ENCODE results near the gene DYRK1A. TPM values are rescaled to one million over a fixed set of nuclear protein-coding genes. Genes with fewer than 3 reads are reported as not detected.

Gene DYRK1A
- total RNA-seq, 2 experiments from 2014 or later, result 58.4 to 65.1 TPM

DNA sequence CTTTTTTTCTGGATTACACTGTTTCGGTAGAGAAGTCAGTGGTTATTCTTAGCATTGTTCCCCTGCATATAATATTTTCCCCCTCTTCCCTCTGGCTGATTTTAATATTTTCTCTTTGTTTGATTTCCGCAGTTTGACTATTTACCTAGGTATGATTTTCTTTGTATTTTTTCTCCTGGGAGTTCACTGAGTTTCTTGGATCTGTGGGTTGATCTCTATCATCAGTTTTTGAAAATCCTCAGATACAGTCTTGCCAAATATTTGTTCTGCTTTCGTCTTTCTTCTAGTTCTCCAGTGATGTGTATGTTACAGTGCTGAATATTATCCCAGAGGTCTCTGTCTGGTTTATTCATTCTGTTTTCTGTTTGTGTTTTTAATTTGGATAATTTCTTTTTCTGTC is 136.4 kb downstream of the DYRK1A start:
- no TSS peak for BruUV-seq (replicated peaks)
- intact Hi-C loops (cut with micrococcal nuclease; ENCODE audit: unreplicated experiment), result no loop called here
- Histone ChIP-seq H4K20me1 (ENCODE audit: insufficient read depth, low read length) (no peaks in the 10 kb centered on the region), H3K79me2 (ENCODE audit: insufficient read depth, low read depth, low read length) (peaks cover 45% of the 10 kb centered on the region; the same call in 1 of the 2 replicates), H2AFZ (ENCODE audit: low read length) (no peak overlapping the region), H3K4me2 (ENCODE audit: low read length) (no peak overlapping the region), H3K4me3 (ENCODE audit: low read depth, low read length, poor library complexity, severe bottlenecking) (no peak overlapping the region), H3K9me2 (ENCODE audit: insufficient read depth, low read length) (no peaks in the 10 kb centered on the region), H3K27ac (ENCODE audit: low read depth, low read length, poor library complexity, severe bottlenecking) (no peak overlapping the region), H3K36me3 (ENCODE audit: insufficient read depth, low read length) (peaks cover 93% of the 10 kb centered on the region), H3K9me3 (ENCODE audit: low read length) (no peaks in the 10 kb centered on the region), H3K4me1 (ENCODE audit: insufficient read depth, low read length, poor library complexity, severe bottlenecking) (peaks cover 13% of the 10 kb centered on the region)
- ChIA-PET POLR2A (no interaction called here), CTCF (ENCODE audit: unreplicated experiment) (no interaction called here)
- DNase-seq (ENCODE audit: low spot score), result no peak
- TF ChIP-seq EZH2phosphoT487 (IDR thresholded peaks at IDR 0.05; ENCODE audit: borderline replicate concordance, low read depth, low read length), result no peak
- TF ChIP-seq, protein P1, sequence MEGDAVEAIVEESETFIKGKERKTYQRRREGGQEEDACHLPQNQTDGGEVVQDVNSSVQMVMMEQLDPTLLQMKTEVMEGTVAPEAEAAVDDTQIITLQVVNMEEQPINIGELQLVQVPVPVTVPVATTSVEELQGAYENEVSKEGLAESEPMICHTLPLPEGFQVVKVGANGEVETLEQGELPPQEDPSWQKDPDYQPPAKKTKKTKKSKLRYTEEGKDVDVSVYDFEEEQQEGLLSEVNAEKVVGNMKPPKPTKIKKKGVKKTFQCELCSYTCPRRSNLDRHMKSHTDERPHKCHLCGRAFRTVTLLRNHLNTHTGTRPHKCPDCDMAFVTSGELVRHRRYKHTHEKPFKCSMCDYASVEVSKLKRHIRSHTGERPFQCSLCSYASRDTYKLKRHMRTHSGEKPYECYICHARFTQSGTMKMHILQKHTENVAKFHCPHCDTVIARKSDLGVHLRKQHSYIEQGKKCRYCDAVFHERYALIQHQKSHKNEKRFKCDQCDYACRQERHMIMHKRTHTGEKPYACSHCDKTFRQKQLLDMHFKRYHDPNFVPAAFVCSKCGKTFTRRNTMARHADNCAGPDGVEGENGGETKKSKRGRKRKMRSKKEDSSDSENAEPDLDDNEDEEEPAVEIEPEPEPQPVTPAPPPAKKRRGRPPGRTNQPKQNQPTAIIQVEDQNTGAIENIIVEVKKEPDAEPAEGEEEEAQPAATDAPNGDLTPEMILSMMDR (conservative IDR thresholded peaks at IDR 0.05; ENCODE audit: low read length), result no peak

DNA sequence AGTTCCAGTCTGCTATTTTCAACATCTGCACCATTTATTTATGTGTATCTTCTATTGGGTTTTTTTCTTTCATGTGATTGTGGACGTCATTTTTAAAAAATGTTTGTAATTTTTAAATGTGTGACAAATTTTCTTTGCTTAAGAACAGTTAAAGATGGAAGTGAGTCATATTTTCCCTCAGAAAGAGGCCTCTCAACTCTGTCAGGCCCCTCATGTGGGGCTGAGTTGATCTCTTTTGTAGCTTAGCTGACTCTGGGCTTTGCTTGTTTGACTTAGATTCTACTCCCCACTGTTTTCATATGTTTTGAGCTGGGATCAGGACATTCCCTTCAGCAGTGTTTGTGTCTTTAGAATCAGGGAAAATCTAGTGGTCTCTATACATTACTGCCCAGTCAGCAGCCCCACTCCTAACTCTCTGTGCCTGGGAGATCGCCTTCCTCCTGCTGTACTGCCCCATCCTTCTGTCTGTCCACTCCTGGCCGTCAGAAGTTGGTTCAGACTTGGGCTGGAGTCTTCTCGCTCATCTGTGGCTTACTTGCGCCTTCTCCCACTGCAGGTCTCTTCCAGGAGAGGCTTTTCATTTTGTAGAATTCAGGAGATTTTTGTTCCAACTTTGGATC is 137.4 kb downstream of the DYRK1A start:
- Histone ChIP-seq H3K27ac (ENCODE audit: low read depth, low read length, poor library complexity, severe bottlenecking) (no peak overlapping the region), H3K9me3 (ENCODE audit: low read length) (no peaks in the 10 kb centered on the region), H3K79me2 (ENCODE audit: insufficient read depth, low read depth, low read length) (peaks cover 44% of the 10 kb centered on the region; the same call in 1 of the 2 replicates), H2AFZ (ENCODE audit: low read length) (no peak overlapping the region), H3K4me1 (ENCODE audit: insufficient read depth, low read length, poor library complexity, severe bottlenecking) (peaks cover 13% of the 10 kb centered on the region), H3K4me2 (ENCODE audit: low read length) (no peak overlapping the region), H3K36me3 (ENCODE audit: insufficient read depth, low read length) (peaks cover 93% of the 10 kb centered on the region), H3K4me3 (ENCODE audit: low read depth, low read length, poor library complexity, severe bottlenecking) (no peak overlapping the region), H3K9me2 (ENCODE audit: insufficient read depth, low read length) (no peaks in the 10 kb centered on the region), H4K20me1 (ENCODE audit: insufficient read depth, low read length) (no peaks in the 10 kb centered on the region)
- intact Hi-C loops (cut with micrococcal nuclease; ENCODE audit: unreplicated experiment), result no loop called here
- no peak for DNase-seq (ENCODE audit: low spot score)
- no TSS peak for BruUV-seq (replicated peaks)
- POLR2A ChIA-PET, result no interaction called here
- CTCF ChIA-PET (ENCODE audit: unreplicated experiment), result no interaction called here
- TF ChIP-seq EZH2phosphoT487 (IDR thresholded peaks at IDR 0.05; ENCODE audit: borderline replicate concordance, low read depth, low read length), result no peak
- TF ChIP-seq, protein P1 (conservative IDR thresholded peaks at IDR 0.05; ENCODE audit: low read length), result no peak

DNA sequence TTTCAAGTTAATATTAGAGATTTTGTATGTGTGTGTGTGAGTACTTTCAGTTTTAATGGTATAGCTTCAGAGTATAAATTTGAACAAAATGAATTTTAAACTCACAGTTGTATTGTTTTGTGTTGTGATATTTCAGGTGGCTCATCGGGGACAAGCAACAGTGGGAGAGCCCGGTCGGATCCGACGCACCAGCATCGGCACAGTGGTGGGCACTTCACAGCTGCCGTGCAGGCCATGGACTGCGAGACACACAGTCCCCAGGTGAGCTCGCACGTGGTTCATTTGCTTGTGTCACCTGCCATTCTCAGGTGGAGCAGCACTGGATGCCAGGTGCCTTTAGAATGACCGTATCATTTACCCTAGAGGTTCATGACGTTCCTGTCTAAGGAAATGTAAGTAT is 139.4 kb downstream of the DYRK1A start:
- peaks cover 27% of the 10 kb centered on the region; the same call in 1 of the 2 replicates for H3K79me2 ChIP-seq (ENCODE audit: insufficient read depth, low read depth, low read length)
- BruUV-seq (replicated peaks), result no TSS peak
- no peaks in the 10 kb centered on the region for H4K20me1 ChIP-seq (ENCODE audit: insufficient read depth, low read length)
- TF ChIP-seq, protein P1 (conservative IDR thresholded peaks at IDR 0.05; ENCODE audit: low read length), result no peak
- TF ChIP-seq EZH2phosphoT487 (IDR thresholded peaks at IDR 0.05; ENCODE audit: borderline replicate concordance, low read depth, low read length), result no peak
- no peak overlapping the region for H2AFZ ChIP-seq (ENCODE audit: low read length)
- no peak overlapping the region for H3K4me2 ChIP-seq (ENCODE audit: low read length)
- intact Hi-C loops (cut with micrococcal nuclease; ENCODE audit: unreplicated experiment), result no loop called here
- H3K9me3 ChIP-seq (ENCODE audit: low read length), result no peaks in the 10 kb centered on the region
- H3K9me2 ChIP-seq (ENCODE audit: insufficient read depth, low read length), result no peaks in the 10 kb centered on the region
- peaks cover 13% of the 10 kb centered on the region for H3K4me1 ChIP-seq (ENCODE audit: insufficient read depth, low read length, poor library complexity, severe bottlenecking)
- H3K27ac ChIP-seq (ENCODE audit: low read depth, low read length, poor library complexity, severe bottlenecking), result no peak overlapping the region
- peaks cover 96% of the 10 kb centered on the region for H3K36me3 ChIP-seq (ENCODE audit: insufficient read depth, low read length)
- no peak overlapping the region for H3K4me3 ChIP-seq (ENCODE audit: low read depth, low read length, poor library complexity, severe bottlenecking)
- ChIA-PET POLR2A (no interaction called here), CTCF (ENCODE audit: unreplicated experiment) (no interaction called here)
- DNase-seq (ENCODE audit: low spot score), result no peak
